ENCODE measurements around the gene DDR1. TPM values are rescaled to one million over a fixed set of nuclear protein-coding genes. Genes with fewer than 3 reads are reported as not detected.

Gene DDR1
- polyA plus RNA-seq, 1 donor (not counting 4 experiments of a cell fraction or from before 2014, with no cell fraction given) = 104 TPM

- no peak for FAIRE-seq
These were observed 3.8 kb downstream of the DDR1 start for GRCh38 chr6:30887901-30888815.

GRCh38 chr6:30888816-30889495 lies 4.6 kb downstream of the DDR1 start:
- peaks cover 44 to 45% of the 10 kb centered on the region in 2 experiments for H3K36me3 ChIP-seq (ENCODE audit: control insufficient read depth in 2 of 2, extremely low read depth in 1 of 2, insufficient read depth in 2 of 2, low read length in 2 of 2)
- H3K4me3 ChIP-seq (ENCODE audit: control insufficient read depth in 2 of 3, extremely low read depth in 1 of 3, insufficient read depth in 2 of 3, low read depth in 1 of 3, low read length in 3 of 3) = no peak overlapping the region
- dilution Hi-C loops (cut with MboI; ENCODE audit: extremely low pct_ligation_motif_present, low sequenced_read_pairs) = no loop called here
- H3K27me3 ChIP-seq (ENCODE audit: control insufficient read depth, extremely low read depth, insufficient read depth, low read length) = no peaks in the 10 kb centered on the region
- FAIRE-seq (no peak), DNase-seq (ENCODE audit: low read depth, low spot score) (no peak)
- TF ChIP-seq EZH2 (IDR thresholded peaks at IDR 0.05; ENCODE audit: low read length) (no peak), CTCF (optimal IDR thresholded peaks at IDR 0.05 in 1 of 3, IDR thresholded peaks at IDR 0.05 in 1 of 3, conservative IDR thresholded peaks at IDR 0.05 in 1 of 3; ENCODE audit: extremely low read depth in 1 of 3, insufficient read depth in 2 of 3, low read length in 3 of 3) (no peak)
- no peak overlapping the region for H3K9ac ChIP-seq (ENCODE audit: control insufficient read depth, extremely low read depth, insufficient read depth, low read length)
- peaks cover 82% of the 10 kb centered on the region for H3K79me2 ChIP-seq (ENCODE audit: control insufficient read depth, insufficient read depth, low read length)
- H3K4me1 ChIP-seq (ENCODE audit: control insufficient read depth, extremely low read depth, insufficient read depth, low read length) = peaks cover 55% of the 10 kb centered on the region
- H3K27ac ChIP-seq (ENCODE audit: control insufficient read depth, insufficient read depth, low read length) = peak overlapping the region; percentile 25
- no peaks in the 10 kb centered on the region for H3K9me3 ChIP-seq (ENCODE audit: control insufficient read depth, low read depth, low read length)
- peaks cover 8% of the 10 kb centered on the region for H3K9me1 ChIP-seq (ENCODE audit: control insufficient read depth, extremely low read depth, insufficient read depth, low read length)
- H2AFZ ChIP-seq (ENCODE audit: control insufficient read depth, low read length) = no peak overlapping the region
- peaks cover 30% of the 10 kb centered on the region for H4K20me1 ChIP-seq (ENCODE audit: control insufficient read depth, extremely low read depth, insufficient read depth, low read length)
- H3K4me2 ChIP-seq (ENCODE audit: control insufficient read depth, extremely low read depth, insufficient read depth, low read depth, low read length) = no peak overlapping the region

More at GRCh38 chr6:30887901-30888815, 3.8 kb downstream of the DDR1 start:
- dilution Hi-C loops (cut with MboI; ENCODE audit: extremely low pct_ligation_motif_present, low sequenced_read_pairs) = no loop called here
- Histone ChIP-seq H2AFZ (ENCODE audit: control insufficient read depth, low read length) (no peak overlapping the region), H3K79me2 (ENCODE audit: control insufficient read depth, insufficient read depth, low read length) (peaks cover 84% of the 10 kb centered on the region), H4K20me1 (ENCODE audit: control insufficient read depth, extremely low read depth, insufficient read depth, low read length) (peaks cover 30% of the 10 kb centered on the region), H3K9me3 (ENCODE audit: control insufficient read depth, low read depth, low read length) (no peaks in the 10 kb centered on the region), H3K36me3 (ENCODE audit: control insufficient read depth in 2 of 2, extremely low read depth in 1 of 2, insufficient read depth in 2 of 2, low read length in 2 of 2) (peaks cover 40 to 45% of the 10 kb centered on the region in 2 experiments), H3K4me1 (ENCODE audit: control insufficient read depth, extremely low read depth, insufficient read depth, low read length) (peaks cover 55% of the 10 kb centered on the region), H3K27ac (ENCODE audit: control insufficient read depth, insufficient read depth, low read length) (peak overlapping the region; percentile 25), H3K4me2 (ENCODE audit: control insufficient read depth, extremely low read depth, insufficient read depth, low read depth, low read length) (no peak overlapping the region), H3K9me1 (ENCODE audit: control insufficient read depth, extremely low read depth, insufficient read depth, low read length) (peaks cover 8% of the 10 kb centered on the region), H3K9ac (ENCODE audit: control insufficient read depth, extremely low read depth, insufficient read depth, low read length) (no peak overlapping the region), H3K27me3 (ENCODE audit: control insufficient read depth, extremely low read depth, insufficient read depth, low read length) (no peaks in the 10 kb centered on the region), H3K4me3 (ENCODE audit: control insufficient read depth in 2 of 3, extremely low read depth in 1 of 3, insufficient read depth in 2 of 3, low read depth in 1 of 3, low read length in 3 of 3) (no peak overlapping the region)
- no peak for DNase-seq (ENCODE audit: low read depth, low spot score)
- no peak for TF ChIP-seq CTCF (optimal IDR thresholded peaks at IDR 0.05 in 1 of 3, IDR thresholded peaks at IDR 0.05 in 1 of 3, conservative IDR thresholded peaks at IDR 0.05 in 1 of 3; ENCODE audit: extremely low read depth in 1 of 3, insufficient read depth in 2 of 3, low read length in 3 of 3)
- TF ChIP-seq EZH2 (IDR thresholded peaks at IDR 0.05; ENCODE audit: low read length) = no peak
